Neuronal stem cell (in vitro differentiated cells): Measurements from ENCODE around the gene ZMIZ1.
A peak's percentile ranks its signal among the peaks of the same experiment; 100 is the strongest.
"Not testable (repeated sequence)": the region's sequence is repeated elsewhere in the genome, so short reads cannot be mapped to it uniquely, and the experiment has no call there.

Experiments used
- DNase-seq: peaks from one replicate; pipeline ENCODE4 v3.0.0-alpha.2; 2013; ENCODE audit warnings: low spot score
- H2AFZ ChIP-seq: one replicate; pipeline ENCODE4 v1.6.1; 2013; ENCODE audit warnings: mild to moderate bottlenecking, low read length, inconsistent platforms
- H2AK5ac ChIP-seq: 2 replicates; pipeline ENCODE4 v1.6.1; 2013; ENCODE audit warnings: low read depth, mild to moderate bottlenecking, inconsistent platforms, low read length, moderate library complexity, mixed read lengths
- H2BK120ac ChIP-seq: 2 replicates; pipeline ENCODE4 v1.6.1; 2013; ENCODE audit warnings: low read depth, mild to moderate bottlenecking, inconsistent platforms, low read length, moderate library complexity, mixed read lengths
- H2BK12ac ChIP-seq: one replicate; pipeline ENCODE4 v1.6.1; 2013; ENCODE audit warnings: low read length, inconsistent platforms
- H2BK15ac ChIP-seq: 2 replicates; pipeline ENCODE4 v1.6.1; 2013; ENCODE audit warnings: mild to moderate bottlenecking, low read length, inconsistent platforms, mixed read lengths
- H2BK5ac ChIP-seq: one replicate; pipeline ENCODE4 v1.6.1; 2013; ENCODE audit warnings: inconsistent platforms, mild to moderate bottlenecking, low read length, moderate library complexity
- H3K14ac ChIP-seq: one replicate; pipeline ENCODE4 v1.6.1; 2013; ENCODE audit warnings: low read length, inconsistent platforms
- H3K18ac ChIP-seq: 2 replicates; pipeline ENCODE4 v1.6.1; 2013; ENCODE audit warnings: low read length, inconsistent platforms
- H3K23ac ChIP-seq: 2 replicates; pipeline ENCODE4 v1.6.1; 2013; ENCODE audit warnings: low read depth, mild to moderate bottlenecking, mixed read lengths, low read length, inconsistent platforms; ENCODE audit not compliant: poor library complexity
- H3K27ac ChIP-seq: replicated peaks from 3 replicates; pipeline ENCODE4 v1.5.1; 2013; ENCODE audit warnings: low read length, inconsistent platforms
- H3K27me3 ChIP-seq, 3 experiments: 2 replicates each; pipeline ENCODE4 v1.6.1; 2013; ENCODE audit warnings: low read length in 3 of 3, mild to moderate bottlenecking in 2 of 3, inconsistent platforms in 1 of 3, low read depth in 1 of 3, mixed read lengths in 1 of 3, moderate library complexity in 1 of 3; ENCODE audit not compliant: control insufficient read depth in 3 of 3, insufficient read depth in 3 of 3
- H3K36me3 ChIP-seq, 2 donors: replicated peaks in 1 of 2; 2 replicates each; pipeline ENCODE4 v1.6.1; 2013; ENCODE audit warnings: low read length in 2 of 2; ENCODE audit not compliant: control insufficient read depth in 2 of 2, insufficient read depth in 2 of 2
- H3K4ac ChIP-seq: 2 replicates; pipeline ENCODE4 v1.6.1; 2013; ENCODE audit warnings: inconsistent platforms, mild to moderate bottlenecking, low read length, moderate library complexity
- H3K4me1 ChIP-seq, 2 donors: 1 replicate in 1 of 2; 2 replicates in 1 of 2; pipeline ENCODE4 v1.6.1; 2013; ENCODE audit warnings: low read length in 2 of 2, low read depth in 1 of 2; ENCODE audit not compliant: control insufficient read depth in 2 of 2, insufficient read depth in 1 of 2
- H3K4me2 ChIP-seq: one replicate; pipeline ENCODE4 v1.6.1; 2013; ENCODE audit warnings: mild to moderate bottlenecking, low read length, inconsistent platforms; ENCODE audit not compliant: insufficient read depth, poor library complexity, severe bottlenecking
- H3K4me3 ChIP-seq, 2 donors: 2 replicates each; pipeline ENCODE4 v1.5.1; 2013; ENCODE audit warnings: low read length in 2 of 2, mild to moderate bottlenecking in 2 of 2, inconsistent platforms in 1 of 2, moderate library complexity in 1 of 2
- H3K79me1 ChIP-seq: one replicate; pipeline ENCODE4 v1.6.1; 2013; ENCODE audit warnings: low read depth, mild to moderate bottlenecking, inconsistent platforms, low read length, moderate library complexity
- H3K9ac ChIP-seq: one replicate; pipeline ENCODE4 v1.6.1; 2013; ENCODE audit warnings: mild to moderate bottlenecking, low read depth, low read length, inconsistent platforms; ENCODE audit not compliant: poor library complexity
- H3K9me3 ChIP-seq, 2 donors: replicated peaks in 1 of 2; 2 replicates each; pipeline versions ENCODE3 to v1.6.1; 2013; ENCODE audit warnings: low read length in 2 of 2, mild to moderate bottlenecking in 2 of 2, inconsistent platforms in 1 of 2, low read depth in 1 of 2, mixed read lengths in 1 of 2, moderate library complexity in 1 of 2; ENCODE audit not compliant: control insufficient read depth in 2 of 2, insufficient read depth in 1 of 2
- H4K8ac ChIP-seq: one replicate; pipeline ENCODE4 v1.6.1; 2013; ENCODE audit warnings: low read depth, mild to moderate bottlenecking, inconsistent platforms, low read length, moderate library complexity
- H4K91ac ChIP-seq: one replicate; pipeline ENCODE4 v1.6.1; 2013; ENCODE audit warnings: low read length, low read depth, mild to moderate bottlenecking, inconsistent platforms; ENCODE audit not compliant: poor library complexity
- WGBS, 2 donors: extraction: QIAGEN DNeasy Blood & Tissue Kit; methylation state at CpG; one replicate each; pipeline ENCODE4 v1.1.7; 2013; ENCODE audit warnings: missing lambda C conversion rate in 2 of 2, mixed read lengths in 1 of 2; ENCODE audit not compliant: insufficient read length in 2 of 2, insufficient replicate concordance in 1 of 2; ENCODE audit errors: extremely low coverage in 2 of 2; 5-methylcytosine and 5-hydroxymethylcytosine counted together

The ZMIZ1 gene

GRCh38 chr10:79336276-79336675, 267.5 kb downstream of the ZMIZ1 start:
- H3K9ac ChIP-seq = no peak overlapping the region
- H3K14ac ChIP-seq = no peak overlapping the region
- peaks cover 0 to 4% of the 10 kb centered on the region in 2 donors for H3K4me1 ChIP-seq
- H3K18ac ChIP-seq = no peak overlapping the region
- H2BK5ac ChIP-seq = no peak overlapping the region
- peaks cover 0 to 27% (median 0%) of the 10 kb centered on the region in 3 experiments for H3K27me3 ChIP-seq
- H2BK15ac ChIP-seq = no peak overlapping the region
- H2AK5ac ChIP-seq = no peak overlapping the region
- peaks cover 0 to 3% of the 10 kb centered on the region in 2 donors for H3K9me3 ChIP-seq
- H4K8ac ChIP-seq = no peak overlapping the region
- no peaks in the 10 kb centered on the region for H3K36me3 ChIP-seq
- H3K4me3 ChIP-seq = no peak overlapping the region
- H4K91ac ChIP-seq = no peak overlapping the region
- H3K79me1 ChIP-seq = no peaks in the 10 kb centered on the region
- no peak overlapping the region for H3K4me2 ChIP-seq
- DNase-seq = no peak
- H3K27ac ChIP-seq = no peak overlapping the region
- no peak overlapping the region for H2BK12ac ChIP-seq
- H2BK120ac ChIP-seq = no peak overlapping the region
- no peak overlapping the region for H3K23ac ChIP-seq
- H3K4ac ChIP-seq = no peak overlapping the region
- peak overlapping the region; percentile 19 for H2AFZ ChIP-seq
- WGBS, 2 donors = no CpG with 5 or more reads among the region's 3 CpGs

DNA sequence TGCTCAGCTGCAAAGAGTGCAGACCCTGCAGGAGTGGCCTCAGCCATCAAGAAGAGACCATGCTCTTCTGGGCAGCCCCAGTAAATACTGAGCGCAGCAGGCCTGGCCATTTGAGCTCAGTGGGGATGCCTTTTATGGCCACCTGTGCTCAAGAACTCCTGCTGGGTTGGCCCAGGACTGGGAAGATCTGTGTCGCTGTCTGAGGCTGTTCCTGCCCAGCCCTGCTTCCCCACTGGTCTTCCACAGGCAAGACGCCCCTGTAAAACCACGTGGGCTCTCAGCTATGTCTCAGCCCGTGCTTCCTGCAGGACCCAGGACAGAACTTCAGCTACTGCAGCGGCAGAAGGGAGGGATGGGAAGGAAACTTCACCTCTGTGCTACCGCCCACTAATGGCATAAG, 268.0 kb downstream of the ZMIZ1 start:
- H3K4me2 ChIP-seq = no peak overlapping the region
- H2BK12ac ChIP-seq = no peak overlapping the region
- H2BK120ac ChIP-seq = no peak overlapping the region
- H4K8ac ChIP-seq = no peak overlapping the region
- H3K4ac ChIP-seq = no peak overlapping the region
- H2AK5ac ChIP-seq = no peak overlapping the region
- no CpG with 5 or more reads among the region's 7 CpGs for WGBS, 2 donors
- no peak overlapping the region for H2BK15ac ChIP-seq
- no peak overlapping the region for H3K27ac ChIP-seq
- no peak overlapping the region for H3K4me3 ChIP-seq
- H3K27me3 ChIP-seq = peaks cover 0 to 27% (median 0%) of the 10 kb centered on the region in 3 experiments
- no peak overlapping the region for H3K23ac ChIP-seq
- no peak overlapping the region for H3K14ac ChIP-seq
- no peak overlapping the region for H3K18ac ChIP-seq
- H2AFZ ChIP-seq = no peak overlapping the region
- H3K9me3 ChIP-seq = peaks cover 0 to 2% of the 10 kb centered on the region in 2 donors
- H3K36me3 ChIP-seq = no peaks in the 10 kb centered on the region
- no peak overlapping the region for H3K9ac ChIP-seq
- no peak overlapping the region for H4K91ac ChIP-seq
- no peak overlapping the region for H2BK5ac ChIP-seq
- peaks cover 0 to 4% of the 10 kb centered on the region in 2 donors for H3K4me1 ChIP-seq
- DNase-seq = no peak
- H3K79me1 ChIP-seq = no peaks in the 10 kb centered on the region

DNA sequence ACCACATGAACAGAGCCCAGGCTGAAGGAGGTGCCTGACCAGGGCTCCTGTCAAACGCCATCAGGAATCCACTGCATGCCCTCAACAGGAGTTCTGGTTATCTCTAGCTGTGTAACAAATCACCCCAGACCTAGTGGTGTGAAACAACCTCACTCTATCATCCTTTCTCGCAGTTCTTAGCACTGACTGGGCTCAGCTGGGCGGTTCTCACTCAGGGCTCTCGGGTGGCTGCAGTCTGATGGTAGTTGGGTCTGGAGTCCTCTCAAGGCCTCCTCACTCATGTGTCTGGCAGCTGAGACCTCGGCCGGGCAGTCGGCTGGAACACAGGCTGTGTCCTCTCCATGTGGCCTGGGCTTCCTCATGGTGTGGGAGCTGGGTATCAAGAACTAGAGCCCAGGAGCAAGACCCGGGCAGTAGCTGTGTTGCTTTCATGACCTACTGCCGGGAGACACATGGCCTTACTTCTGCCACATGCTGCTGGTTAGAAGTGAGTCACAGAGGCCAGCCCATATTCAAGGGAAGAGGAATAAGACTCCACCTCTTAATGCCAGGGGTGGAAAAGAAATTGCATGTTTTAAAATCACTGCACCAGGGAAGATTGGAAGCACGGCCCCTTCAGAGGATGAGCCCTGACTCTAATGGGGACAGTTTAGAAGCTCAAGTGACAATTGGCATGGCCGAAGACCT, 269.2 kb downstream of the ZMIZ1 start:
- not testable (repeated sequence) for H3K14ac ChIP-seq, H3K4me2 ChIP-seq, H3K79me1 ChIP-seq, H2AFZ ChIP-seq, H3K36me3 ChIP-seq, H3K9ac ChIP-seq, H3K4me3 ChIP-seq, H3K9me3 ChIP-seq, H2BK5ac ChIP-seq, H3K4ac ChIP-seq, H2BK15ac ChIP-seq, H3K18ac ChIP-seq, H2AK5ac ChIP-seq, H3K4me1 ChIP-seq, H4K8ac ChIP-seq, H3K23ac ChIP-seq, DNase-seq, H3K27ac ChIP-seq, H4K91ac ChIP-seq, H2BK120ac ChIP-seq, H2BK12ac ChIP-seq
- no CpG with 5 or more reads among the region's 11 CpGs for WGBS, 2 donors
- peaks cover 0 to 29% (median 0%) of the 10 kb centered on the region in 3 experiments for H3K27me3 ChIP-seq

GRCh38 chr10:79339266-79339665, 270.5 kb downstream of the ZMIZ1 start:
- Histone ChIP-seq H3K9me3 (peaks cover 0 to 2% of the 10 kb centered on the region in 2 donors), H2BK12ac (no peak overlapping the region), H3K4me1 (peaks cover 0 to 4% of the 10 kb centered on the region in 2 donors), H2BK120ac (no peak overlapping the region), H3K4ac (no peak overlapping the region), H3K14ac (no peak overlapping the region), H2BK5ac (no peak overlapping the region), H3K23ac (no peak overlapping the region), H3K18ac (no peak overlapping the region), H3K4me3 (no peak overlapping the region), H3K27me3 (peaks cover 0 to 28% (median 0%) of the 10 kb centered on the region in 3 experiments), H2BK15ac (no peak overlapping the region), H2AFZ (no peak overlapping the region), H3K36me3 (no peaks in the 10 kb centered on the region), H3K9ac (no peak overlapping the region), H2AK5ac (no peak overlapping the region), H4K91ac (no peak overlapping the region), H4K8ac (no peak overlapping the region), H3K79me1 (no peaks in the 10 kb centered on the region), H3K4me2 (no peak overlapping the region), H3K27ac (no peak overlapping the region)
- WGBS, 2 donors = no CpG with 5 or more reads among the region's 3 CpGs
- DNase-seq = no peak
